HG03432 (cell line): ENCODE results near the gene CETN3.
A peak's percentile ranks its signal among the peaks of the same experiment; 100 is the strongest.

Experiments
- ATAC-seq: cut with Tn5 transposase; IDR thresholded peaks from one replicate; pipeline ENCODE4 v1.9.1; 2021; ENCODE audit warnings: mild to moderate bottlenecking, moderate library complexity; ENCODE audit not compliant: unreplicated experiment

CETN3 gene

GRCh38 chr5:90409318-90410177, at the start of gene CETN3:
Gene CETN3 (minus strand): TSS chr5:90409756. CDS start chr5:90409661, 95 bp downstream.
- ATAC-seq, result peak; percentile 96

GRCh38 chr5:90446961-90447360, 37.4 kb upstream of the CETN3 start:
- no peak for ATAC-seq

GRCh38 chr5:90440644-90441043, 31.1 kb upstream of the CETN3 start:
- no peak for ATAC-seq

- ATAC-seq, result no peak
These were observed 28.5 kb upstream of the CETN3 start for GRCh38 chr5:90438100-90438499.

- no peak for ATAC-seq
These were observed 28.1 kb upstream of the CETN3 start for GRCh38 chr5:90437663-90438062.

- ATAC-seq, result peak; percentile 79
These were observed 24.7 kb upstream of the CETN3 start for GRCh38 chr5:90434116-90434714.

- no peak for ATAC-seq
These were observed 14.7 kb upstream of the CETN3 start for GRCh38 chr5:90424245-90424644.

- no peak for ATAC-seq
These were observed 11.6 kb upstream of the CETN3 start for GRCh38 chr5:90421136-90421535.

- no peak for ATAC-seq
These were observed 8.7 kb upstream of the CETN3 start for GRCh38 chr5:90418214-90418613.

GRCh38 chr5:90410178-90410762, 714 bp upstream of the CETN3 start:
- no peak for ATAC-seq

- peak; percentile 0 for ATAC-seq
These were observed 812 bp downstream of the CETN3 start for GRCh38 chr5:90408571-90409317.

GRCh38 chr5:90406466-90406865, 3.1 kb downstream of the CETN3 start:
- no peak for ATAC-seq

- no peak for ATAC-seq
These were observed 6.9 kb downstream of the CETN3 start for GRCh38 chr5:90402521-90403255.

GRCh38 chr5:90399251-90399650, 10.3 kb downstream of the CETN3 start:
- no peak for ATAC-seq

GRCh38 chr5:90398726-90399125, 10.8 kb downstream of the CETN3 start:
- no peak for ATAC-seq

- no peak for ATAC-seq
These were observed 14.6 kb downstream of the CETN3 start for GRCh38 chr5:90395005-90395404.

- ATAC-seq, result no peak
These were observed 18.6 kb downstream of the CETN3 start for GRCh38 chr5:90390928-90391327.

GRCh38 chr5:90390326-90390725, 19.2 kb downstream of the CETN3 start:
- ATAC-seq, result no peak

GRCh38 chr5:90387508-90387907, 22.0 kb downstream of the CETN3 start:
- no peak for ATAC-seq

- ATAC-seq, result no peak
These were observed 23.4 kb downstream of the CETN3 start for GRCh38 chr5:90386099-90386710.
